Measurements from ENCODE around the gene CLRN1.

DNA sequence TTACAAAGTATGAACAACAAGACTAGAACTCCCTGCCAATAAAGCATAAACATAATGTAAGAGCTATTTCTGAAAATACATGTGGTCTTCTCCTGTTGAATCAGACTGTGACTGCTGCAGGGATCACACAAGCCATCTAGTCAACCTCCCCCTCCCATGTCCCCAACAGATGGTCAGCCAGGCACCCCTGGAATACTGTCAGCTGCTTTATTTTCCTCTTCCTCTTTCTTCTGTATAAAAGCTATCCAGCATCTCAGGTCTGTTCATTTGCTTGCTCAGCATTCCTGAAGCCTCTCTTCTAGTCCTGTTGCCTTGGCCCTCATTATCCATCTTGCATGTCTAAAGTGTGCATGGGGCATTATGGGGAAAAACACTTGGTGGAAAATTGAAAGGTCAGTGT is 60.8 kb downstream of the CLRN1 start:
- TF ChIP-seq, protein P1, sequence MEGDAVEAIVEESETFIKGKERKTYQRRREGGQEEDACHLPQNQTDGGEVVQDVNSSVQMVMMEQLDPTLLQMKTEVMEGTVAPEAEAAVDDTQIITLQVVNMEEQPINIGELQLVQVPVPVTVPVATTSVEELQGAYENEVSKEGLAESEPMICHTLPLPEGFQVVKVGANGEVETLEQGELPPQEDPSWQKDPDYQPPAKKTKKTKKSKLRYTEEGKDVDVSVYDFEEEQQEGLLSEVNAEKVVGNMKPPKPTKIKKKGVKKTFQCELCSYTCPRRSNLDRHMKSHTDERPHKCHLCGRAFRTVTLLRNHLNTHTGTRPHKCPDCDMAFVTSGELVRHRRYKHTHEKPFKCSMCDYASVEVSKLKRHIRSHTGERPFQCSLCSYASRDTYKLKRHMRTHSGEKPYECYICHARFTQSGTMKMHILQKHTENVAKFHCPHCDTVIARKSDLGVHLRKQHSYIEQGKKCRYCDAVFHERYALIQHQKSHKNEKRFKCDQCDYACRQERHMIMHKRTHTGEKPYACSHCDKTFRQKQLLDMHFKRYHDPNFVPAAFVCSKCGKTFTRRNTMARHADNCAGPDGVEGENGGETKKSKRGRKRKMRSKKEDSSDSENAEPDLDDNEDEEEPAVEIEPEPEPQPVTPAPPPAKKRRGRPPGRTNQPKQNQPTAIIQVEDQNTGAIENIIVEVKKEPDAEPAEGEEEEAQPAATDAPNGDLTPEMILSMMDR (IDR thresholded peaks at IDR 0.05) = no peak
- no peak for TF ChIP-seq POLR2AphosphoS5 (IDR thresholded peaks at IDR 0.05)
